ENCODE results near the gene PLD1. TPM values are rescaled to one million over a fixed set of nuclear protein-coding genes. Genes with fewer than 3 reads are reported as not detected.

Gene PLD1
- total and polyA plus RNA-seq, 2 of the 8 experiments (the other 6 are each of a cell fraction or from before 2014, with no cell fraction given), result 1.2 to 2.6 TPM

DNA sequence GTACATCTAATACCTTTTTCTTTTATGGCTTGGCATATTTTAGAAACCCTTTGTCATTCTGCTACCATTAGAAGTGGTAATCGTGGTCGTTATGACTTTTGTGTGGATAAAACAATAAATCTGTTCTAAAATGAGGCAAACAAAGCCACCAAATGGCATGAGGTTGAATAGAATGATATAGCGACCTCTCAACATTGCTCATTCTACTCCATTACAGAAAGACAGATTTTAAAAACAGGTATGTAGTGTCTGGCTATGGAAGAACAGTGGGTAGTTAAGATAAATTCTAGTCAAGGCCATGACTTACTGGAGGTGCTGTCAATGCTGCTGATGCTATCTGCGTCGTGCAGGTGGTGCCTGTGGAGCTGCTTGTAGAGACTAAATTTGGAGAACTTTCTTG is 123.2 kb downstream of the PLD1 start:
- no peak overlapping the region for H3K9ac ChIP-seq (replicated peaks in 1 of 4; ENCODE audit: extremely low read depth in 1 of 4, low read depth in 3 of 4, low read length in 3 of 4)
- H3K27ac ChIP-seq (ENCODE audit: low read depth, low read length), result no peak overlapping the region
- H3K4me2 ChIP-seq (ENCODE audit: insufficient read depth in 1 of 2, low read depth in 2 of 2, low read length in 2 of 2), result no peak overlapping the region
- no peak overlapping the region for H3K18ac ChIP-seq (ENCODE audit: extremely low read depth, low read length)
- no peaks in the 10 kb centered on the region for H3K4me1 ChIP-seq (replicated peaks in 1 of 4; ENCODE audit: control insufficient read depth in 3 of 4, insufficient read depth in 4 of 4, low read length in 3 of 4)
- H2AK5ac ChIP-seq (ENCODE audit: low read depth, low read length), result no peak overlapping the region
- H2BK5ac ChIP-seq (ENCODE audit: low read depth, low read length), result no peak overlapping the region
- no peak overlapping the region for H3K4ac ChIP-seq (replicated peaks; ENCODE audit: insufficient read length, low read depth, low read length)
- H4K20me1 ChIP-seq (replicated peaks in 1 of 2; ENCODE audit: control insufficient read depth in 1 of 2, insufficient read depth in 2 of 2, low read length in 2 of 2), result no peaks in the 10 kb centered on the region
- H3K4me3 ChIP-seq (ENCODE audit: extremely low read depth in 1 of 4, insufficient read depth in 2 of 4, low read depth in 3 of 4, low read length in 4 of 4), result no peak overlapping the region
- ChIA-PET CTCF (ENCODE audit: partially characterized antibody) (interaction anchor here (0.7 to 2.0 kb wide), 4 partner anchors 10 to 246 kb away, joined by 3 to 8 read pairs (median 4); no protein-coding TSS in a partner anchor), POLR2A (ENCODE audit: partially characterized antibody) (no interaction called here)
- H4K8ac ChIP-seq (ENCODE audit: extremely low read depth, insufficient read depth, low read length), result no peak overlapping the region
- no peak overlapping the region for H4K91ac ChIP-seq (replicated peaks; ENCODE audit: insufficient read length, low read length)
- H2AFZ ChIP-seq (ENCODE audit: low read length), result no peak overlapping the region
- H4K5ac ChIP-seq (ENCODE audit: insufficient read length, low read depth, low read length), result no peak overlapping the region
- H3K79me1 ChIP-seq (ENCODE audit: low read depth, low read length), result no peaks in the 10 kb centered on the region
- H3K79me2 ChIP-seq (ENCODE audit: control insufficient read depth in 1 of 2, insufficient read depth in 2 of 2, low read length in 2 of 2), result no peaks in the 10 kb centered on the region
- no peaks in the 10 kb centered on the region for H3K36me3 ChIP-seq (ENCODE audit: control insufficient read depth in 2 of 4, insufficient read depth in 4 of 4, low read length in 3 of 4)
- H3K23me2 ChIP-seq (ENCODE audit: low read depth, low read length), result no peaks in the 10 kb centered on the region
- no peaks in the 10 kb centered on the region for H3K27me3 ChIP-seq (replicated peaks in 1 of 4; ENCODE audit: control insufficient read depth in 3 of 4, extremely low read depth in 1 of 4, insufficient read depth in 3 of 4, low read length in 3 of 4)
- H3K14ac ChIP-seq (ENCODE audit: insufficient read length), result no peak overlapping the region
- H3K9me3 ChIP-seq (ENCODE audit: insufficient read depth in 2 of 2, low read depth in 1 of 2, low read length in 1 of 2), result no peaks in the 10 kb centered on the region
- H3K56ac ChIP-seq (replicated peaks; ENCODE audit: insufficient read length, low read depth, low read length), result no peak overlapping the region
- 90% methylated on average over 5 of the region's 5 CpGs; no CpG with 5 or more reads in 1 of the 2 experiments for WGBS, 2 experiments (ENCODE audit: extremely low coverage in 1 of 2, insufficient coverage in 1 of 2, insufficient read length in 1 of 2, insufficient replicate concordance in 2 of 2, low coverage in 1 of 2, low lambda C conversion rate in 2 of 2, missing lambda C conversion rate in 1 of 2)
- FAIRE-seq, result no peak
- H3K23ac ChIP-seq (ENCODE audit: insufficient read length), result no peak overlapping the region
- H2BK12ac ChIP-seq (ENCODE audit: low read depth, low read length), result no peak overlapping the region
- H2BK120ac ChIP-seq (replicated peaks; ENCODE audit: low read depth, low read length), result no peak overlapping the region
- no peak for DNase-seq (ENCODE audit: low read depth in 1 of 2, low spot score in 2 of 2)
- no peak overlapping the region for H2BK20ac ChIP-seq (ENCODE audit: low read length)
- no peak overlapping the region for H2BK15ac ChIP-seq (ENCODE audit: low read length)
- no peak for TF ChIP-seq GTF2F1 (IDR thresholded peaks at IDR 0.05; ENCODE audit: borderline replicate concordance, low read depth, low read length)
- TF ChIP-seq POLR2A (IDR thresholded peaks at IDR 0.05; ENCODE audit: control extremely low read depth in 1 of 2, low read depth in 2 of 2, low read length in 2 of 2), result no peak
- no peak for TF ChIP-seq TEAD4 (IDR thresholded peaks at IDR 0.05; ENCODE audit: low read depth, low read length)
- TF ChIP-seq SAP30 (IDR thresholded peaks at IDR 0.05; ENCODE audit: insufficient read depth, insufficient replicate concordance, low read length), result no peak
- no peak for TF ChIP-seq CBX5 (IDR thresholded peaks at IDR 0.05; ENCODE audit: low read depth, low read length)
- TF ChIP-seq JUND (IDR thresholded peaks at IDR 0.05; ENCODE audit: low read length), result no peak
- no peak for TF ChIP-seq NANOG (IDR thresholded peaks at IDR 0.05; ENCODE audit: insufficient read depth, low read depth, low read length, poor library complexity, severe bottlenecking)
- TF ChIP-seq POLR2AphosphoS5 (IDR thresholded peaks at IDR 0.05; ENCODE audit: low read depth, low read length), result no peak
- TF ChIP-seq PHF8 (conservative IDR thresholded peaks at IDR 0.05; ENCODE audit: low read depth, low read length), result no peak
- no peak for TF ChIP-seq CEBPB (IDR thresholded peaks at IDR 0.05; ENCODE audit: low read depth, low read length)
- TF ChIP-seq TAF1 (IDR thresholded peaks at IDR 0.05; ENCODE audit: low read depth, low read length), result no peak
- no peak for TF ChIP-seq CREB1 (IDR thresholded peaks at IDR 0.05)
- TF ChIP-seq EZH2 (IDR thresholded peaks at IDR 0.05; ENCODE audit: low read depth, low read length, severe bottlenecking), result no peak
- no peak for TF ChIP-seq TBP (IDR thresholded peaks at IDR 0.05; ENCODE audit: low read depth, low read length)
- no peak for TF ChIP-seq SIN3A (conservative IDR thresholded peaks at IDR 0.05 in 1 of 2, IDR thresholded peaks at IDR 0.05 in 1 of 2; ENCODE audit: low read depth in 1 of 2, low read length in 2 of 2)
- TF ChIP-seq SP4 (IDR thresholded peaks at IDR 0.05; ENCODE audit: low read length), result no peak
- no peak for TF ChIP-seq YY1 (IDR thresholded peaks at IDR 0.05; ENCODE audit: low read depth, low read length)

Data from H1 (cell line).